Loucy (cell line): Measurements from ENCODE around the gene GBA2.
A peak's percentile ranks its signal among the peaks of the same experiment; 100 is the strongest.

Experiments
- H2AFZ ChIP-seq: fragments of 200-600 bp; sonication (generic); 2 replicates; pipeline ENCODE4 v1.6.0; 2016; ENCODE audit warnings: antibody characterized with exemption, mild to moderate bottlenecking, low read length, moderate library complexity
- H3F3A ChIP-seq: fragments of 200-600 bp; 2 replicates; pipeline ENCODE4 v1.6.0; 2016; ENCODE audit warnings: antibody characterized with exemption, low read depth, mild to moderate bottlenecking
- H3K27me3 ChIP-seq: fragments of 200-600 bp; sonication (generic); 2 replicates; pipeline ENCODE4 v1.6.1; 2014; ENCODE audit warnings: low read length, mild to moderate bottlenecking; ENCODE audit not compliant: insufficient read depth, poor library complexity, severe bottlenecking
- H3K36me3 ChIP-seq: fragments of 200-600 bp; sonication (generic); 2 replicates; pipeline ENCODE4 v1.6.1; 2016; ENCODE audit warnings: low read length; ENCODE audit not compliant: insufficient read depth
- H3K4me1 ChIP-seq: fragments of 200-600 bp; sonication (generic); 2 replicates; pipeline ENCODE4 v1.5.1; 2014; ENCODE audit warnings: low read length, mild to moderate bottlenecking; ENCODE audit not compliant: insufficient read depth, poor library complexity, severe bottlenecking
- H3K4me2 ChIP-seq: fragments of 200-600 bp; sonication (generic); 2 replicates; pipeline ENCODE4 v1.6.0; 2014; ENCODE audit warnings: antibody characterized with exemption, low read length, low read depth, mild to moderate bottlenecking; ENCODE audit not compliant: poor library complexity, severe bottlenecking
- H3K4me3 ChIP-seq: fragments of 200-600 bp; sonication (generic); 2 replicates; pipeline ENCODE4 v1.5.1; 2014; ENCODE audit warnings: low read length, mild to moderate bottlenecking, mixed read lengths; ENCODE audit not compliant: poor library complexity, severe bottlenecking
- H3K79me2 ChIP-seq: fragments of 200-600 bp; sonication (generic); 2 replicates; pipeline ENCODE4 v1.6.1; 2014; ENCODE audit warnings: low read length; ENCODE audit not compliant: insufficient read depth
- H3K9ac ChIP-seq: fragments of 200-600 bp; sonication (generic); 2 replicates; pipeline ENCODE4 v1.6.0; 2014; ENCODE audit warnings: mild to moderate bottlenecking, low read depth, low read length, moderate library complexity; ENCODE audit not compliant: poor library complexity, severe bottlenecking
- H3K9me2 ChIP-seq: fragments of 200-600 bp; sonication (generic); replicated peaks from 2 replicates; pipeline ENCODE4 v1.6.1; 2016; ENCODE audit warnings: low read depth, low read length, mixed read lengths
- H3K9me3 ChIP-seq: fragments of 200-600 bp; sonication (generic); 2 replicates; pipeline ENCODE4 v1.6.1; 2014; ENCODE audit warnings: mild to moderate bottlenecking, antibody characterized with exemption, low read length, low read depth; ENCODE audit not compliant: insufficient read depth
- H4K20me1 ChIP-seq: fragments of 200-600 bp; sonication (generic); 2 replicates; pipeline ENCODE4 v1.6.0; 2014; ENCODE audit warnings: antibody characterized with exemption, low read length, mild to moderate bottlenecking; ENCODE audit not compliant: insufficient read depth, poor library complexity, severe bottlenecking
- EZH2phosphoT487 ChIP-seq: fragments of 200-600 bp; IDR thresholded peaks from 2 replicates; pipeline ENCODE4 v1.6.1; 2018; ENCODE audit warnings: antibody characterized with exemption, mild to moderate bottlenecking, moderate library complexity, borderline replicate concordance
- TF ChIP-seq, protein P1 (sequence below): fragments of 200-600 bp; sonication (generic); conservative IDR thresholded peaks from 2 replicates; pipeline ENCODE4 v1.5.1; 2014; ENCODE audit warnings: mild to moderate bottlenecking, antibody characterized with exemption, low read length

GBA2 gene

DNA sequence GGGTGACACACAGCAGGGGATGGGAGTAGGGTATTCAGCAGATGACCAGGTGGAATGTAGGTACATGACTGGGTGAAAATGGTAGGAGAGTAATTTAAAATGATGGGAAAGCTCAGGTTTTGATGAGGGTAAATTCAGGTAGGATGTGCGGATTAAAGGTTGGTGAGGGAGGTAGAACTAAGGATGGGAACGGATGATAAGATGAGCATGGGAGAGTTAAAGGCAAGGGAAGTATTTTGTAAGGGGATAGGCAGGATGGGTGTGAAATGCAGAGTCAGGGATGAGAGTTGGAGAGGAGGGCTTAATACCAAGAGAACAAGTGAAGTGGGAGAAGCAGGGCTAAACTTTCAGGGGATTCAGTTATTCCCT is 18.6 kb downstream of the GBA2 start:
- H3K4me3 ChIP-seq, result peak overlapping the region; percentile 81

DNA sequence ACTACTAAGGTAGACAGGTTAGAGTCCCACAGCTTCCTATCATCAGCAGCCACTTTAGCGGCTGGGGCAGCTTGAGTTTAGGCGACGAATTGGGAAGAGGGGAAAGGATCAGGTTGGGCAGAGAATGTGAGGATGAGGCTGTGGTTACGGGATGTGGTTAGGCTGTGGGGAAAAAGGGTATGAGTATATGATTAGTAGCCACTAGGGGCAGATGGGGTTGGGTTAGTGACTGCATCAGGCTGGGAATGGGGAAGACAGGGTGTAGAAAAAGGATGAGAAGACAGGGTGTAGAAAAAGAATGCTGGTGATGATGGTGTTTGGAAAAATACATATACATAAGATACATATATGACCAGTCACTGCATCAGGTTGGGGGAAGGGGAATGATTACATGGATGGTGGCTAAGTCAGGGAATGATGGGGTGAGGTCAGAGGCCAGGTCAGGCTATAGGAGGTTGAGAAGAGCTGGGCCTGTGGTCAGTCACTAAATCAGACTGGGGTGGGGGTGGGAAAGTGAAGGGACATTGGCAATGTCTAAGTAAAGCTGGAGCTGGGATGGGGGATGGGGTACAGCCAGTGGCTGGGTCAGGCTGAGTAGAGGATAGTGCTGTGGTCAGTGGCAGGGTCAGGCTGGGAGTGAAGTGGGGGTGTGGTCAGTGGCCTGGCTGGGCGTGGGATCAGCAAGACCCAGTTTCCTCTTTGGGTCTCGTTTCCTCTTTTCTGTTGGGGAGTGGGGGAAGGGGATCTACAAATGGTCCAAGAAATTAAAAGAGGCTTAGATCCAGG is 19.1 kb downstream of the GBA2 start:
- Histone ChIP-seq H3K4me3 (peak overlapping the region; percentile 81), H3K4me1 (peaks cover 56% of the 10 kb centered on the region)
- TF ChIP-seq EZH2phosphoT487, result no peak
- TF ChIP-seq, protein P1, sequence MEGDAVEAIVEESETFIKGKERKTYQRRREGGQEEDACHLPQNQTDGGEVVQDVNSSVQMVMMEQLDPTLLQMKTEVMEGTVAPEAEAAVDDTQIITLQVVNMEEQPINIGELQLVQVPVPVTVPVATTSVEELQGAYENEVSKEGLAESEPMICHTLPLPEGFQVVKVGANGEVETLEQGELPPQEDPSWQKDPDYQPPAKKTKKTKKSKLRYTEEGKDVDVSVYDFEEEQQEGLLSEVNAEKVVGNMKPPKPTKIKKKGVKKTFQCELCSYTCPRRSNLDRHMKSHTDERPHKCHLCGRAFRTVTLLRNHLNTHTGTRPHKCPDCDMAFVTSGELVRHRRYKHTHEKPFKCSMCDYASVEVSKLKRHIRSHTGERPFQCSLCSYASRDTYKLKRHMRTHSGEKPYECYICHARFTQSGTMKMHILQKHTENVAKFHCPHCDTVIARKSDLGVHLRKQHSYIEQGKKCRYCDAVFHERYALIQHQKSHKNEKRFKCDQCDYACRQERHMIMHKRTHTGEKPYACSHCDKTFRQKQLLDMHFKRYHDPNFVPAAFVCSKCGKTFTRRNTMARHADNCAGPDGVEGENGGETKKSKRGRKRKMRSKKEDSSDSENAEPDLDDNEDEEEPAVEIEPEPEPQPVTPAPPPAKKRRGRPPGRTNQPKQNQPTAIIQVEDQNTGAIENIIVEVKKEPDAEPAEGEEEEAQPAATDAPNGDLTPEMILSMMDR, result peak; percentile 77

More for the DNA sequence above, 18.6 kb downstream of the GBA2 start:
- Histone ChIP-seq H3K27me3 (no peaks in the 10 kb centered on the region), H3K9me3 (no peaks in the 10 kb centered on the region), H3K9me2 (no peaks in the 10 kb centered on the region), H3K79me2 (peaks cover 75% of the 10 kb centered on the region), H3K36me3 (peaks cover 8% of the 10 kb centered on the region; the same call in 1 of the 2 replicates), H3K4me1 (peaks cover 56% of the 10 kb centered on the region), H2AFZ (no peak overlapping the region), H3K4me2 (peak overlapping the region; percentile 99), H3K9ac (peak overlapping the region; percentile 92), H3F3A (peaks cover 17% of the 10 kb centered on the region), H4K20me1 (peaks cover 36% of the 10 kb centered on the region)
- no peak for TF ChIP-seq EZH2phosphoT487
- TF ChIP-seq, protein P1, result no peak

DNA sequence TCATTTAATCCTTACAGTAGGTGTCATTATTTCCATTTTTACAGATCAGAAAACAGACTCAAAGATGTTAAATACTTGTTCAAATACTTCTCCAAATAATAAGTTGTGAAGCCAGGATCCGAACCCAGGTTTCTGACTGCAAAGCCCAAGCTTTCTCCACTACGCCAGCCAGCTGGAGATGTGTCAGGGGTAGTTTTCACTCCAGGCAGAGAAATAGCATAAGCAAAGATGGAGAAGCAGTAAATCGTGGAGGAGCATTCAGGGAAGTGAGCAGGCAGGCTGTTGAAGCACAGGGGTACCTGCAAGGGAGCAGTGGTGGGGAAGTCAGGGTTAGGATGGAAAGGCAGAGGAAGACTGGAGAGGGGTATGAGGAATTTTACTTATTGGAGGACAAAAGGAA is 19.9 kb downstream of the GBA2 start:
- Histone ChIP-seq H3F3A (peaks cover 17% of the 10 kb centered on the region), H3K9ac (peak overlapping the region; percentile 92), H3K9me2 (no peaks in the 10 kb centered on the region), H3K36me3 (peaks cover 15% of the 10 kb centered on the region; the same call in 1 of the 2 replicates), H3K4me1 (peaks cover 56% of the 10 kb centered on the region), H3K79me2 (peaks cover 71% of the 10 kb centered on the region), H3K4me3 (peak overlapping the region; percentile 81), H2AFZ (no peak overlapping the region), H3K27me3 (no peaks in the 10 kb centered on the region), H3K9me3 (no peaks in the 10 kb centered on the region), H3K4me2 (peak overlapping the region; percentile 99), H4K20me1 (peaks cover 33% of the 10 kb centered on the region)
- TF ChIP-seq EZH2phosphoT487, result no peak
- TF ChIP-seq, protein P1, result no peak

More for the DNA sequence above, 19.1 kb downstream of the GBA2 start:
- H3K27me3 ChIP-seq, result no peaks in the 10 kb centered on the region
- peaks cover 36% of the 10 kb centered on the region for H4K20me1 ChIP-seq
- peaks cover 8% of the 10 kb centered on the region; the same call in 1 of the 2 replicates for H3K36me3 ChIP-seq
- H3F3A ChIP-seq, result peaks cover 17% of the 10 kb centered on the region
- H3K9me2 ChIP-seq, result no peaks in the 10 kb centered on the region
- no peak overlapping the region for H2AFZ ChIP-seq
- H3K9me3 ChIP-seq, result no peaks in the 10 kb centered on the region
- H3K79me2 ChIP-seq, result peaks cover 79% of the 10 kb centered on the region
- H3K9ac ChIP-seq, result peak overlapping the region; percentile 92
- peak overlapping the region; percentile 99 for H3K4me2 ChIP-seq
